ENCODE measurements around the gene TEAD3.

TEAD3 gene

GRCh38 chr6:35443341-35444030 lies 53.4 kb downstream of the TEAD3 start:
- H4K20me1 ChIP-seq (ENCODE audit: insufficient read depth) = no peaks in the 10 kb centered on the region
- H3K79me2 ChIP-seq (ENCODE audit: insufficient read depth, low read depth) = no peaks in the 10 kb centered on the region
- H3K9ac ChIP-seq = no peak overlapping the region
- H3K4me1 ChIP-seq (ENCODE audit: low read depth, poor library complexity, severe bottlenecking) = peaks cover 10% of the 10 kb centered on the region
- TF ChIP-seq CTCF (conservative IDR thresholded peaks at IDR 0.05; ENCODE audit: low read depth, low read length) = no peak
- H3K27me3 ChIP-seq (ENCODE audit: insufficient read depth, low read depth) = no peaks in the 10 kb centered on the region
- H2AFZ ChIP-seq (ENCODE audit: low read depth) = no peak overlapping the region
- no peak overlapping the region for H3K4me2 ChIP-seq
- H3K36me3 ChIP-seq (ENCODE audit: insufficient read depth) = no peaks in the 10 kb centered on the region
- no peak overlapping the region for H3K4me3 ChIP-seq (IDR thresholded peaks at IDR 0.05; ENCODE audit: insufficient read depth, low read depth, low read length)
- no peak overlapping the region for H3K27ac ChIP-seq

- no peak overlapping the region for H3K4me3 ChIP-seq (IDR thresholded peaks at IDR 0.05; ENCODE audit: insufficient read depth, low read depth, low read length)
Observed at GRCh38 chr6:35442693-35443092, 54.2 kb downstream of the TEAD3 start.

GRCh38 chr6:35441642-35442041 lies 55.2 kb downstream of the TEAD3 start:
- Histone ChIP-seq H3K79me2 (ENCODE audit: insufficient read depth, low read depth) (no peaks in the 10 kb centered on the region), H4K20me1 (ENCODE audit: insufficient read depth) (no peaks in the 10 kb centered on the region), H3K27ac (no peak overlapping the region), H3K9ac (no peak overlapping the region), H3K4me1 (ENCODE audit: low read depth, poor library complexity, severe bottlenecking) (peaks cover 10% of the 10 kb centered on the region), H3K4me2 (no peak overlapping the region), H3K4me3 (IDR thresholded peaks at IDR 0.05; ENCODE audit: insufficient read depth, low read depth, low read length) (no peak overlapping the region), H3K27me3 (ENCODE audit: insufficient read depth, low read depth) (no peaks in the 10 kb centered on the region), H2AFZ (ENCODE audit: low read depth) (no peak overlapping the region), H3K36me3 (ENCODE audit: insufficient read depth) (no peaks in the 10 kb centered on the region)
- TF ChIP-seq CTCF (conservative IDR thresholded peaks at IDR 0.05; ENCODE audit: low read depth, low read length) = no peak

More at GRCh38 chr6:35442693-35443092, 54.2 kb downstream of the TEAD3 start:
- Histone ChIP-seq H3K4me2 (no peak overlapping the region), H3K4me1 (ENCODE audit: low read depth, poor library complexity, severe bottlenecking) (peaks cover 10% of the 10 kb centered on the region), H4K20me1 (ENCODE audit: insufficient read depth) (no peaks in the 10 kb centered on the region), H2AFZ (ENCODE audit: low read depth) (no peak overlapping the region), H3K36me3 (ENCODE audit: insufficient read depth) (no peaks in the 10 kb centered on the region), H3K27me3 (ENCODE audit: insufficient read depth, low read depth) (no peaks in the 10 kb centered on the region), H3K79me2 (ENCODE audit: insufficient read depth, low read depth) (no peaks in the 10 kb centered on the region), H3K27ac (no peak overlapping the region), H3K9ac (no peak overlapping the region)
- no peak for TF ChIP-seq CTCF (conservative IDR thresholded peaks at IDR 0.05; ENCODE audit: low read depth, low read length)

- Histone ChIP-seq H3K27ac (no peak overlapping the region), H2AFZ (ENCODE audit: low read depth) (no peak overlapping the region), H4K20me1 (ENCODE audit: insufficient read depth) (no peaks in the 10 kb centered on the region), H3K4me1 (ENCODE audit: low read depth, poor library complexity, severe bottlenecking) (peaks cover 10% of the 10 kb centered on the region), H3K4me3 (IDR thresholded peaks at IDR 0.05; ENCODE audit: insufficient read depth, low read depth, low read length) (no peak overlapping the region), H3K4me2 (no peak overlapping the region), H3K79me2 (ENCODE audit: insufficient read depth, low read depth) (no peaks in the 10 kb centered on the region), H3K27me3 (ENCODE audit: insufficient read depth, low read depth) (no peaks in the 10 kb centered on the region), H3K36me3 (ENCODE audit: insufficient read depth) (no peaks in the 10 kb centered on the region), H3K9ac (no peak overlapping the region)
- no peak for TF ChIP-seq CTCF (conservative IDR thresholded peaks at IDR 0.05; ENCODE audit: low read depth, low read length)
Observed at GRCh38 chr6:35441205-35441604, 55.7 kb downstream of the TEAD3 start.

All from KMS-11 (cell line).